C4-2B (cell line): ENCODE measurements around the gene FAM89B.

Experiments
- ZFX ChIP-seq: fragments of 450-650 bp; IDR thresholded peaks from 2 replicates; pipeline ENCODE4 v1.6.1; 2017
- TF ChIP-seq, protein P1 (sequence below): fragments of 450-650 bp; conservative IDR thresholded peaks from 2 replicates; pipeline ENCODE4 v1.5.1; 2017; ENCODE audit warnings: mild to moderate bottlenecking

- TF ChIP-seq, protein P1, sequence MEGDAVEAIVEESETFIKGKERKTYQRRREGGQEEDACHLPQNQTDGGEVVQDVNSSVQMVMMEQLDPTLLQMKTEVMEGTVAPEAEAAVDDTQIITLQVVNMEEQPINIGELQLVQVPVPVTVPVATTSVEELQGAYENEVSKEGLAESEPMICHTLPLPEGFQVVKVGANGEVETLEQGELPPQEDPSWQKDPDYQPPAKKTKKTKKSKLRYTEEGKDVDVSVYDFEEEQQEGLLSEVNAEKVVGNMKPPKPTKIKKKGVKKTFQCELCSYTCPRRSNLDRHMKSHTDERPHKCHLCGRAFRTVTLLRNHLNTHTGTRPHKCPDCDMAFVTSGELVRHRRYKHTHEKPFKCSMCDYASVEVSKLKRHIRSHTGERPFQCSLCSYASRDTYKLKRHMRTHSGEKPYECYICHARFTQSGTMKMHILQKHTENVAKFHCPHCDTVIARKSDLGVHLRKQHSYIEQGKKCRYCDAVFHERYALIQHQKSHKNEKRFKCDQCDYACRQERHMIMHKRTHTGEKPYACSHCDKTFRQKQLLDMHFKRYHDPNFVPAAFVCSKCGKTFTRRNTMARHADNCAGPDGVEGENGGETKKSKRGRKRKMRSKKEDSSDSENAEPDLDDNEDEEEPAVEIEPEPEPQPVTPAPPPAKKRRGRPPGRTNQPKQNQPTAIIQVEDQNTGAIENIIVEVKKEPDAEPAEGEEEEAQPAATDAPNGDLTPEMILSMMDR: no peak
- no peak for TF ChIP-seq ZFX
Observed at GRCh38 chr11:65622011-65622410, 49.7 kb downstream of the FAM89B start.
